ENCODE results near the gene LDHAL6B. TPM values are rescaled to one million over a fixed set of nuclear protein-coding genes. Genes with fewer than 3 reads are reported as not detected.

Gene LDHAL6B
- polyA plus RNA-seq, 3 donors, result 0.10 to 0.19 (median 0.11) TPM

DNA sequence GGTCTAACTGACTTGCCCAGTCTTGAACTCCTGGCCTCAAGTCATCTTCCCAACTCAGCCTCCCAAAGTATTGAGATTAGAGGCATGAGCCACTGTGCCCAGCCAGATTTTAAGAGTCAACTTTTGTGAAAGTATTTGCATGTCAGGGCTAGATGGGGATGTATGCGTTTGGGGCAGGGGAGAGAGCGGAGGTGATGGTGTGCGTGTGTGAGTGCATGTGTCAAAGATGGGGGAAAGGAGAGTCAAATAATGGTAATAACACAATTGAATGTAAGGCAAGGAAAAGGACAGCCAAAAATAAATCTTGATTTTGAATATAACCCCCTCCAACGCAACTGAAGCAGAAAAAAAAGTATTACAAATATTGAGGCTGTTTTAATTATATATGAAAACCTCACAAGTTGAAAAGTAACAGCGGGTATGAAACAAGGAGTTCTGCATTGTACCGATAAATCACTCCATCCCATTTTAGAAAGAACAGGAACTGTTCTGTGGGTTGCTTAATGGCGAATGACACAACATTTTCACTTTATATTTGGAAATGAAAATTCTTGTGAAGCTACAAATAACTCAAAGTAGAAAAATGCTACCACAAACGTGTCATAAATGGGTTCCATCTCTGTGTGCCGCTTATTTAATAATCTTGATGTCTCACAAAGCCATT is 29.9 kb upstream of the LDHAL6B start:
- no peak for DNase-seq (ENCODE audit: low read depth in 3 of 3, low spot score in 2 of 3)

DNA sequence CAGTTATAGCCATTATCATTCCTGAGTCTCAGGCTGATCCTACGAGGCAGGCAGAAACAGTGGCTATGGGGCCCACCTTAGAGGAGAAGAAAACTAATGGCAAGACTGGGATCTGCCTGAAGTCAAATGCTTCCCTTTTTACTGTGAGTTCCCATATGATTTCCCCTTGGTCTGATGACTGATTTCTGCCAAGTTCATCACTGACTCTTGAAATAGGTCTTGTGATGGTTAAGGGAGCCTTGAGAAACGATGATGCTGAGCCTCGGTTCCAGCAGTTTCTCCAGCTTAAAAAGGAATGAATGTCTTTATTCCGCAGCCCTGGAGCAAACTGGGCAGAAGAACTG is 29.4 kb upstream of the LDHAL6B start:
- DNase-seq (ENCODE audit: low read depth in 3 of 3, low spot score in 2 of 3), result no peak

DNA sequence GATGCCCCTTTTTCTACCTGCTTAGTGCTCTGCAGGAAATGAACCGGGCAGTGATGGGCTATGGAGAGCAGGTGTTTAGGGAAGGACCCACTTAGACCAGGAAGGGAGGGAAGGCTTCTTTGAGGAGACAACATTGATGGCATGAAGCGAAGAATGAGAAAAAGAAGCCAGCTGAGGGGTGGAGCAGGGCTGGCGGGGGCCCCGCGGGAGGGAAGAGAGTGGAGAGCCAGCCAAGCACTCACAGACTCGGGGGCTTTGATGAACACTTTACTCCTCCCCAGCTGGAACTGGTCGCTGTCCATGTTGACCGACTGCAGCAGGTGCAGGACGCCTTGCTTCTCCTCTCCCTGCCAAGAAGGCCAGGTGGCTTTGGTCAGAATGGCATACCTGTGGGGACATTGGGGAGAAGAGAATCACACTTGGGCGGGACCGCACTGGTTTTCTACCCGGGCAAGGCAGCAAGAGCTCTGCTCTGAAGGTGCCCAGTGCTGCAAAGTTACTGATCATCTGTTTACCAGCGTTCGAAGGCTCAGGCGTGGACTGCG is 28.4 kb upstream of the LDHAL6B start:
- DNase-seq (ENCODE audit: low read depth in 3 of 3, low spot score in 2 of 3), result no peak

DNA sequence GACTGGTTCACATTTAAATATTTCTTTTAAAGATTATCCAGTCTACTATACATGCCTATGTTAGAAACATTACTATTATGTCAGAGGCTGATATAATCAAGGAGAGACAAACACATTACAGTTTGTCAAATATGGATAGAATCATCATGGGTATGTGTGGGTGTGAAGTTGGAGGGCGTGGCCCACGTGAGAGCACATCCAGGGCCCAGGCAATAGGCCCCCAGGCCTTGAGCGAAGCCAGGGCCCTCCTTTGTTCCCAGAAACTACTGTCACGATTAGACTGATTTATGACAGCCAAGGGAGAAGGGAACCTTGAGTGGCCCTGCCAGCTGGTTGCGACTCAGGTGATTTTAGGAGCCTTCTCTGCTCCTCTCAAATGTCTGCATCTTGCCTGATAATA is 26.9 kb upstream of the LDHAL6B start:
- no peak for DNase-seq (ENCODE audit: low read depth in 3 of 3, low spot score in 2 of 3)

DNA sequence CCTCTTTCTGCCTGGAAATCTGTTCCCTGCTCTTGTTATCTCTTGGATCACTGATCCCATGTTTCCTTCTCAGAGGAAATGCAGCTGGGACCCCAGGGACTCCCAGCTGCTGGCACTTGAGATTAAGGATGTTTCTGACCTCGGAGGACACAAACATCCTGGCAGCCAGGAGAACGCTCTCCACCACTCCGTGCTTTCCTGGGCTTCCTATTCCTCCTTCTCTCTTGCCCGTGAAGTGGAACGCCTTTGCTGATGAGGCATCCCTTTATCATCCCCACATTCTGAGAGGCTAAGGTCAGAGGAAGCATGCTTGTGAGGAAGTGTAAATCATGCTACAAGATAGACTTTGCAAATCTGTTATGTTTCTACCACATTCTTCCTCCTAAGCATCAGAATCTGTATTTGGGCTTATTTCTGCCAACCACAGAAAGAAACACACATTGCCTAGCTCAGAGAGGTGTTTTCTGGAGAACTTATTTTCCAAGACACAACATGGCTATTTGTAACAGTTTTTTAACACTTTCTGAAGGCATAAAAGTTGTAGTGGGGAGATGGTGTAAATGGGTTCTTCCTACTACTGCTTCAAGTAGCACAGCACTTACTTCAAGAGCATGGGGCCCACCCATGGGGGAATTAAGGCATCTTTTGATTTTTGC is 25.6 kb upstream of the LDHAL6B start:
- DNase-seq (ENCODE audit: low read depth in 3 of 3, low spot score in 2 of 3), result no peak

DNA sequence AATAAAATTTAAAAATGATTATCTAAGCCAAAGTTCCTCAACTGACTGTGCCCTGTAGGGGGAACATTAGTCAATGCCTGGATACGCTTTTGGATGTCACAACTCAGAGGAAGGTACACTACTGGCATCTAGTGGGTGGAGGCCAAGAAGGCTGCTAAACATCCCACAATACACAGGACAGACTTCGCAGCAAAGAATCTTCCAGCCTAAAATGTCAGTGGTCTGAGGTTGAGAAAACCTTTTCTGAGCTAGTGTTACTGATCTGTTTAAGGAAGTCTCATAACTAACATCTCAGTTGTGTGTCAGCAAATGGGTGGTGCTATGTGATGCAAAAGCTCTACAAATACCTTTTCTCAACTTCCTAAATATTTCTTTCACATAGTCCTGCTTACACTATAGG is 20.9 kb upstream of the LDHAL6B start:
- DNase-seq (ENCODE audit: low read depth in 3 of 3, low spot score in 2 of 3), result no peak

DNA sequence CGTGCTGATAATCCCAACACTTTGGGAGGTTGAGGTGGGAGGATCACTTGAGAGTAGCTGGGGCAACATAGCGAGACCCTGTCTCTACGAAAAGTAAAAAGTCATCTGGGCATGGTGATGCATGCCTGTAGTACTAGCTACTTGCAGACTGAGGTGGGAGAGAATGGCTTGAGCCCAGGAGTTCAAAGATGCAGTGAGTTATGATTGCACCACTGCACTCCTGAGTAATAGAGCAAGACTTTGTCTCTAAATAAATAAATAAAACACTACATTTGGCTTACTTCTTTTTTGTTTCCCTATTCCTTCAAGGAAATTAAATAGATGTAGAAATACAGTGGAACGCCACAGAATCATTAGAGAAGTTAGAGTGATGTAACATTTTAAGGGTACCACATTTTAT is 20.1 kb upstream of the LDHAL6B start:
- no peak for DNase-seq (ENCODE audit: low read depth in 3 of 3, low spot score in 2 of 3)

DNA sequence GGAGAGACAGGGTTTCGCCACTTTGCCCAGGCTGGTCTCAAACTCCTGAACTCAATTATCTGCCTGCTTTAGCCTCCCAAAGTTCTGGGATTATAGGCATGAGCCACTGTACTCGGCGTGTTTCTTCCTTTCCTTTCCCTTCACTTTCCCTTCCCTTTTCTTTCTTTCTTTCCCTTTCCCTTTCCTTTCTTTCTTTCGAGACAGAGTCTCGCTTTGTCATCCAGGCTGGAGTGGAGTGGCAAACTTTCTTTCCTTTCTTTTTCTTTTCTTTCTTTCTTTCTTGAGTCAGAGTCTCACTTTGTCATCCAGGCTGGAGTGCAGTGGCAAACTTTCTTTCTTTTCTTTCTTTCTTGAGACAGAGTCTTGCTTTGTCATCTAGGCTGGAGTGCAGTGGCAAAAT is 17.4 kb upstream of the LDHAL6B start:
- DNase-seq (ENCODE audit: low read depth in 3 of 3, low spot score in 2 of 3), result no peak

DNA sequence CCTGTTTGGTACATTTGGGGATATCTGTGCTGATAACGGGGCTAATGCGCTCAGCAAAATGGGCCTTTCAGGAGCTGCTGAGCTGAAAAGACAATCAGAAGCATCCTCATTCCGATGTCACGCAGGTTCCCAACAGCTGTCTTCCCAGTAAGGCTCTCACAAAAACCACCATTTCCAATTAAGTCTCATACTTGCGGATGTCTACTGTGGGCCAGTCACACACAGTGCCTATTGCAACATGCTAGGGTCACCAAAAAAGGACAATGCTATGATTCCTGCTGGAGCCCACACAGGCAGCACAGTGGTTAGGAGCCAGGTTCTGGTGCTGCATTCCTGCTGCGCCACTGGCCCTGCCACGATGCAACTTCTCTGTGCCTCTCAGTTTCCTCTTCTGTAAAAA is 16.4 kb upstream of the LDHAL6B start:
- no peak for DNase-seq (ENCODE audit: low read depth in 3 of 3, low spot score in 2 of 3)

DNA sequence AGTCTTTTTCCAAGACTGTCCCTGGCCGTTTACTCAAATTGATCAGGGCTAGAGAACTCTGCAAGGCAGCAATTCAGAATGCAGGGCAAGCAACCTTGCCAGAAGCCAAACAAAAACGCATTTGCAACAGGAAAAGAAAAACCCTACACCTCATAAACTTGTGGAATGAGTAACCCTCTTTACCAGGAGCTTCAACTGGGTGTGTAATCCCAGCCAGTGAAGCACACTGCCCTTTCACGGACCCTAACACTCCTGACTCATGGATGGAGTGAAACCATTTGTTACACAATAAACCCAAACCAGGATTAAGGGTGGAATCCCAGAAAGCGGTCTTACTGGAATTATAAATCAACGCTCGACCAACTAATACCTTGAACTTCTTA is 14.8 kb upstream of the LDHAL6B start:
- no peak for DNase-seq (ENCODE audit: low read depth in 3 of 3, low spot score in 2 of 3)

DNA sequence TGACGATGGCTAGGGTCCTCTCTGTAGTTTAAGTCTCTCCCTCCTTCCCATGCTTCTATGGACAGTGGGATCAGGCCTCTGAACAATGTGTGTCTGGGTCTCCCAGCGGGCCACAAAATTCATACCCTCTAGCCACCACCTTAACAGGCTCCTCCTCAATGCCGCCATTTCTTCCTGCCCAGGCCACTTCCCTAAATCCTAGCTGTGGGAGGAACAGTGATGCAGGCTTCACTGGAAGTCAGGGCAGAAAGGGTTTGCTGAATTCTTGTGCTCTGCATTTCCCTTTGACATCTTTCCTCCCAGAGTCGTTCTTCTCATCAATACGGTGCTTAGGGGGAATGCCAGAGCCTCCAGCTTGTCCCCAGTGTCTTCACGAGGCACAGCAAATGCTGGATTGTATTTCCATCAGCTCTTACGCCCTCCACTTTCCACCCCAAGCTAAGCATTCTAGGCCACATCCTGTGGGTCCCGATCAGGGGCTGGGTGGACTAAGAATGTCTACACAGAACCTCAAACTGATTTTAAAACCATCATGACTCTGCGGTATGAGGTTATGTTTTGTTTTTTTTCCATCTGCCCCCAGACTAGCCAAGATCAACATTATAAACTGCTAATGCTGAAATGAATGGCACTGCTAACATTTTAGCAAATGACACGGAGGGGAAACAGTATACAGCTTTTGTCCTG is 11.9 kb upstream of the LDHAL6B start:
- DNase-seq (ENCODE audit: low read depth in 3 of 3, low spot score in 2 of 3), result no peak

DNA sequence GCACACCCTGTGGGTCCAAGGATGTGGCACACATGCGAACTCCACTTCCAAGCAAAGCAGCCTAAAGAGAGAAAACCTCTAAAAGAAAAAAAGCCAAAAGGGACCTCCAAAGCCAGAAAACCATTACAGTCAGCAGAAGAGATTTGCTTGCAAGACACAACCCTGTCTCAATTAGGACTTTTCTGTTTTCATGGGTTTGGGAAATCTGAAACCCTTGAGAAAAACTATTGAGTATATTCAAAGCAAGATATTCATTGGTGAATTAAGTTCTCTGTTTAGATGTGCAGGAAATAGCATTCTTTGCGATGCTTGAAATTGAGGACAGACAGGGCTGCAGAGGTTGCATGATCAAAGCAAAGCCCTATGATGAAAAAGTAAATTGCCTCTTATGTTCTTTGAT is 10.2 kb upstream of the LDHAL6B start:
- DNase-seq (ENCODE audit: low read depth in 3 of 3, low spot score in 2 of 3), result no peak

DNA sequence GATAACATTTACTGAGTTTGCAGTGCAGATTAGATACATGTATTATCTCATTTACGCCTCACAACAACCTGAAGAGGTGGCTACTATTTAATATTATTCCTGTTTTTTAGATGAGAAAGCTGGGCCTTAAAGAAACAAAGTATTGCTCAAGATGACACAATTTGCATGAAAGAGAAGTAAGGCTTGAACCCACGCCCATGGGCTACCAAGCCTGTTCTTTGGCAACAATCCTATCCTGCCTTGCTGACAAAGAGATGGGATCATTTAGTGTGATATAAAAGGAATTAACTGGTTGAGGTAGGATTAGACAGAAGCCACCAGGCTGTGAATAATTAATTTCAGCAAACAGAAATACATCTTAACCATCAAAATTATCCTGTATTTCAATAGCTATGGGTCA is 9.2 kb upstream of the LDHAL6B start:
- DNase-seq (ENCODE audit: low read depth in 3 of 3, low spot score in 2 of 3), result no peak

DNA sequence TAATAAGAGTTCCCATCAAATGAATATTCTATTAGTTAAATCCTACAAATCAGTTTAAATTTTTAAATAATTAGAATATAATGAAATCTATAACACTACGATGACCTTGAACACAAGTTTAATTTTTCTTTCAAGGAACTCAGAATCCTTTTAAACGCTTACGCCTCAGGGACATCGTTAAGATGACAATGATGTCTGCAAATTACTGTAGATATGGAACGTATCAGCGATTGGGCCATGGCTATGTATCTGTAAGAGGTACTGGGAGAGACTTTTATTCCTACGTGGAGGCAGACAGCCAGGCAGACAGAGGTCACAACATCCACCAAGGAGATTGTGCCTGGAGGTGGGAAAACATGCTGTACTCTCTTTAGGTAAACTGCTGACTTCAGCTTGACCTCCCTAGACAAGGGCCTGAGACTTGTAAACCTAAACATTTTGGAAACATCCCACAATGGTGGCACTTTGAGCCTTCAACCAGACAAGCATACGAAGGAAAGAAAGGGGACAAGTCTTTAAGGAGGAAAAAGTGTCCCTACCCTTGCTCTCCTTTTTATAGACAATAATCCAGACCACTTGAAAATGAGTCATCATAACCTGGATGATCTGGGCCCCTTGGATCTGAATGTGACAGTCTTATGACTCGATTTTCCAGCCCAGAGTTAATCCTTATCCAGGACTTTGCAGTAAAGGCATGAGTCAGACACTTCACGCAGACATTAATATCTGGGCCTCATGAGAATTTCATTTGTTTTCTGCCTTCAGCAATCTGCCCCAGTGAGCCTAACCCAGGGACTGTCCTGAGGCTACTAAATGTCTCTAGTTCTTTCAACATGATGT is 6.8 kb upstream of the LDHAL6B start:
- no peak for DNase-seq (ENCODE audit: low read depth in 3 of 3, low spot score in 2 of 3)

DNA sequence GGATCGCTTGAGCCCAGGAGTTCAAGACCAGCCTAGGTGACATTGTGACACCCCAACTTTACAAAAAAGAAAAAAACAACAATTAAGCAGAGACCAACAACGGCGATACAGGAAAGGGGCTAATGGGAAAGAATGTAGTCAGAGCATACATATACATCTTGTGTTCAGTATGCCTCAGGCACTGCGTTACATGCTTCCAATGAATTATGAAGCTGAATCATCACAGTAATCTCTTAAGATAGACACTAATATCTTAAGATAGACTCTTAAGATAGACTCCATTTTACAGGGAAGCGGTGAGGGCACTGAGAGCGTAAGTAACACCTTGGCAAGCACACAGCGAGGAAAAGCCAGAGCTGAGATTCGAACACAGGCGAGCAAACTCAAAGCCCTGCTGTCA is 6.1 kb upstream of the LDHAL6B start:
- no peak for DNase-seq (ENCODE audit: low read depth in 3 of 3, low spot score in 2 of 3)

DNA sequence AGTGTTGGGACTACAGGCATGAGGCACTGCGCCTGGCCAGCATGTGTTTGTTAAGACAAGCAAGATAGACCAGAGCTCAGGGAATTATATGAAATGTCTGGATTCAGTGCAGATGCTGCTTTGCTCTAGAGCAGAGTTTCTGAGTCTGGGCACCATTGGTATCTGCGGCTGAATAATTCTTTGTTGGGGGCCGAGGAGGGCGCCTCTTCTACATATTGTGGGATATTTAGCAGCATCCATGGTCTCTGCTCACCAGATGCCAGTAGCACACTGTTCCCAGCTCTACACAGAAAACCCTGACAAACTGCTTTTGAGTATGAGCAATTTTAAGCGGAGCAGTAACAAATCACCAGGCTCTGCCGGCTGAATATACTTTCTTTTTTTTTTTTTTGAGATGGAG is 3.6 kb upstream of the LDHAL6B start:
- no peak for DNase-seq (ENCODE audit: low read depth in 3 of 3, low spot score in 2 of 3)

DNA sequence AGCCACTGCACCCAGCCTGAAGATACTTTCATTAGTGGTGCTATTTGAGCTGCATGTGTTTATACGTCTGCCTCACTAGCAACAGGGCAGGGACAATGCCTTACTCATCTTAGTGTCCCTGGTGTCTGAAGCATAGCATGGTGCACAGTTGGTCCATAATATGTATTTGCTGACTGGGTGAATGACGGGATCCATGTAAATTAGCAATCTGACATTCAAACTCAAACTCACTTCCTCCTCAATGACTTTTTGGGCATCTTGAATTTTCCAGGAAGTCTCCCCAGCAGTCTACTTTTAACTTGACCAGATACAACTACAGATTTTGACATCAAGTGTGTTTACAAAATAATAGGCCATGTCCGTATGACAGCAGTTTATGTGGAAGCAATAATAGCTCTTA is 3.0 kb upstream of the LDHAL6B start:
- DNase-seq (ENCODE audit: low read depth in 3 of 3, low spot score in 2 of 3), result no peak

DNA sequence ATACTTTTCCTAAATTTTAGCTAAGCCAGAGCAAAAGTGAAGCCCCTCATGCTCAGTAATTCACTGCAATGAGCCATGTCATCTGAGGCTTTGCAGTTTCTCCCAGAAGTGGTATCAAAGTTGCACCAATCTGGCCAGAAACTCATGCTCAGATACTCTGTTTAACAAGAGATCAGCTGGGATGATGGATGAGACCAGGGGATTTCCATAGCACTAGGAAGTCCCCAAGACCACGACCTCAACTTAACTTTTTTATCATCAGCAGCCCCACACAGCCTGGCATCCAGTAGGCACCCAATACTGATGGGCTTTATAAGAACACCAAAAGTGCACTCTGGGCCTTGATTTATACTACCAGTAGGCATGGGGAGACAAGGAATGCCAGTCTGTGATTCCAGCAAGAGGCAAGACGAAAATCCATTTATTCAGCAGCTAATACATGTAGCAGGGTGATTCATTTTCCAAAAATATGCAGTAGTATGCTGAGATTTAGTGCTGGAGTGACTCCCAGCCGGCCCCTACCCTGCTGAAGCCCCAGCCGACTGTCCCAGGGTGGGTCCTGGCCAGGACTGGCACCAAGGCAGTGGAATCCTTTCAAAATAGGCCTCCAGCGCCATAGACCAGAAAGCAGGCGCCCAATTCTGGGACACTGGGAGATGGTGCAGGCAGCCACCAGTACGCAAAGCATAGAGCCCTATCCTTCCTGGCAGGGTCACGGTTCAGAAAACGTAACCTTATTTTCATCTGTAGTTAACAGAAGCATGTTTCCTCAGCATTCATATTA is 612 bp upstream of the LDHAL6B start:
- no peak for DNase-seq (ENCODE audit: low read depth in 3 of 3, low spot score in 2 of 3)

DNA sequence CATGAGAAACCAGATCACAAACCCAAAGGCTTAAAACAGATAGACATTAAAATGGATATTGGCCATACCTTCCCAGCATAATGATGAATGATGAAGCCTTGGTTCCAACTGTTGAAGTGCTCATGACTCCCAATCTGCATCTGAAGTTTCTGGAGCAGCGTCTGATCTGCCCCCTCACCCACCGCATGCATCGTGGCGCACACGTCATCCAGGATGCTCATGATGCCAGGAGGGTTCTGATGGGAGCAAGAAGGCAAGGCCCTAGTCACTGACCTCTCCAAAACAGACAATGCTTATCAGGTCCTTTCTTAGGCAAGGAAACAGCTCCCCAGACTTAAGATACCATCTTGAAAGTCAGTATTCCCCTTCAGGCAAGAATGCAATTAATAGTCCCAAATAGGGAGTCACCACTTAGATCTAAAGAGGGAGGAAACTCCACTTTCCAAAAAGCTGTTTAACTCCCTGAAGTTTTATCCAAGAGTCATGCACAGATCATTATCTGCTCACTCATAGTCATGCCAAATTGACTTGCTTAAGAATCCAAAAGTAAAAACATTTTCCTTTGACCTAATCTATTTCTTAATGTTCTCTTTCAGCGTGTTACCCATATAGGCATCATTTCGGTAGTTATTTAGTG is 2.1 kb downstream of the LDHAL6B start:
- DNase-seq (ENCODE audit: low read depth in 3 of 3, low spot score in 2 of 3), result no peak

DNA sequence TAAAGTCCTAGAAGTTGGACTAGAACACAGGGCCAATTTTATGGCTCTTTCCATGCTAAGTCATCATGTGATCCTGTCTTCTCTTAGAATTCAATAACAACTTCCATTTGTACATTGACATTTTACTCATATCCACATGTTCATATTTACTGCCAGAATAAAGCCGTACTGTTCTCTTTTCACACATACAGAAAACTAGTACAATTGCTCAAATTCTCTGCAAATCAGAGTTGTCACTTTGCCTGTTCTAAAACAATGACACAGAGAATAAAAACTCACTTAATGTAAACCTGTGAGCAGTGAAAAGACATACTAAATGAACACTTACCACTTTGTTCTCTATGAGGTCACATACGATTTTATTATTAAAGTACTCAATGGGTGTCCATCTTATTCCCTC is 3.5 kb downstream of the LDHAL6B start:
- no peak for DNase-seq (ENCODE audit: low read depth in 3 of 3, low spot score in 2 of 3)

Data from right renal cortex interstitium (tissue), 3 donors.